ENCODE measurements around the gene LSM3. TPM values are rescaled to one million over a fixed set of nuclear protein-coding genes. Genes with fewer than 3 reads are reported as not detected.

The LSM3 gene
- total and polyA plus RNA-seq, 9 of the 15 experiments (the other 6 are each of a cell fraction or from before 2014, with no cell fraction given) = 33.8 to 203 (median 61.2) TPM

GRCh38 chr3:14150491-14151230, 28.0 kb upstream of the LSM3 start:
- DNase-seq (ENCODE audit: extremely low read depth in 1 of 4, low spot score in 3 of 4) = no peak
- no peak for TF ChIP-seq ZNF561 (CRISPR knock-in tag; conservative IDR thresholded peaks at IDR 0.05)
- TF ChIP-seq CBFB (CRISPR knock-in tag; IDR thresholded peaks at IDR 0.05) = 0 out of 2 replicates have a peak, but pooled peaks have one; percentile 29
- BruUV-seq (replicated peaks) = no TSS peak
- Histone ChIP-seq H4K20me1 (replicated peaks; ENCODE audit: control insufficient read depth, insufficient read depth, low read length) (no peaks in the 10 kb centered on the region; the same call in 1 of the 2 replicates), H3K9ac (ENCODE audit: insufficient read depth in 1 of 2, low read depth in 2 of 2, low read length in 2 of 2) (peak overlapping the region in 1 of 2 experiments; percentile 19; a peak in 1 of 4 replicates), H3K4me1 (replicated peaks in 1 of 2; ENCODE audit: control insufficient read depth in 2 of 2, insufficient read depth in 2 of 2, low read length in 2 of 2) (peaks cover 0 to 1% of the 10 kb centered on the region in 2 experiments; a peak in 1 of 5 replicates), H3K9me3 (replicated peaks; ENCODE audit: control insufficient read depth, insufficient read depth, low read depth, low read length) (no peaks in the 10 kb centered on the region), H3K4me2 (ENCODE audit: insufficient read depth, low read length) (no peak overlapping the region), H3K36me3 (ENCODE audit: control insufficient read depth, insufficient read depth, low read length) (peaks cover 76% of the 10 kb centered on the region), H3K27ac (ENCODE audit: extremely low read depth, low read depth, low read length) (no peak overlapping the region), H2AFZ (ENCODE audit: low read depth, low read length) (no peak overlapping the region), H3K79me2 (ENCODE audit: control insufficient read depth, insufficient read depth, low read length) (no peaks in the 10 kb centered on the region), H3K9me1 (ENCODE audit: control insufficient read depth, insufficient read depth, low read length) (no peaks in the 10 kb centered on the region), H3K4me3 (no peak overlapping the region), H3K27me3 (ENCODE audit: control insufficient read depth in 2 of 2, insufficient read depth in 2 of 2, low read length in 2 of 2) (no peaks in the 10 kb centered on the region)
- 89% methylated on average over 9 of the region's 9 CpGs for WGBS (ENCODE audit: insufficient coverage, low coverage, missing lambda C conversion rate)
- FAIRE-seq = no peak
- in situ Hi-C loops (cut with MboI) (no loop called here), intact Hi-C loops (cut with micrococcal nuclease) (no loop called here)
- POLR2A ChIA-PET = interaction anchor here (0.6 to 3.1 kb wide), 4 partner anchors 12 to 612 kb away, joined by 3 to 11 read pairs (median 3); partner anchors contain the start of genes LSM3 and XPC
- no peak for ATAC-seq
- CTCF ChIA-PET (ENCODE audit: low intra/inter-chr PET ratio) = no interaction called here

GRCh38 chr3:14151471-14152083, 27.0 kb upstream of the LSM3 start:
- ATAC-seq (no peak), DNase-seq (ENCODE audit: extremely low read depth in 1 of 4, low spot score in 3 of 4) (no peak), FAIRE-seq (no peak)
- in situ Hi-C loops (cut with MboI) (no loop called here), intact Hi-C loops (cut with micrococcal nuclease) (no loop called here)
- no peaks in the 10 kb centered on the region; a peak in 1 of 5 replicates for H3K4me1 ChIP-seq (replicated peaks in 1 of 2; ENCODE audit: control insufficient read depth in 2 of 2, insufficient read depth in 2 of 2, low read length in 2 of 2)
- BruUV-seq (replicated peaks) = no TSS peak
- POLR2A ChIA-PET = interaction anchor here (0.7 to 3.6 kb wide), 3 partner anchors 7 to 28 kb away, joined by 3 to 18 read pairs (median 11); partner anchors contain the start of genes LSM3 and XPC
- no peaks in the 10 kb centered on the region for H3K9me1 ChIP-seq (ENCODE audit: control insufficient read depth, insufficient read depth, low read length)
- no peak overlapping the region for H3K27ac ChIP-seq (ENCODE audit: extremely low read depth, low read depth, low read length)
- H3K9ac ChIP-seq (ENCODE audit: insufficient read depth in 1 of 2, low read depth in 2 of 2, low read length in 2 of 2) = peak overlapping the region in 1 of 2 experiments; percentile 18; a peak in 1 of 4 replicates
- no peak overlapping the region for H2AFZ ChIP-seq (ENCODE audit: low read depth, low read length)
- no peaks in the 10 kb centered on the region for H3K27me3 ChIP-seq (ENCODE audit: control insufficient read depth in 2 of 2, insufficient read depth in 2 of 2, low read length in 2 of 2)
- WGBS (ENCODE audit: insufficient coverage, low coverage, missing lambda C conversion rate) = 83% methylated on average over 11 of the region's 12 CpGs
- no peaks in the 10 kb centered on the region; the same call in 1 of the 2 replicates for H4K20me1 ChIP-seq (replicated peaks; ENCODE audit: control insufficient read depth, insufficient read depth, low read length)
- H3K4me2 ChIP-seq (ENCODE audit: insufficient read depth, low read length) = no peak overlapping the region
- CTCF ChIA-PET (ENCODE audit: low intra/inter-chr PET ratio) = no interaction called here
- peak; percentile 70 for TF ChIP-seq RBM25 (IDR thresholded peaks at IDR 0.05; ENCODE audit: low read depth, low read length, severe bottlenecking)
- TF ChIP-seq BCOR (IDR thresholded peaks at IDR 0.05) = peak; percentile 55; the same call in 1 of the 2 replicates
- no peak for TF ChIP-seq CBX1 (IDR thresholded peaks at IDR 0.05; ENCODE audit: low read depth)
- no peaks in the 10 kb centered on the region for H3K9me3 ChIP-seq (replicated peaks; ENCODE audit: control insufficient read depth, insufficient read depth, low read depth, low read length)
- H3K4me3 ChIP-seq = no peak overlapping the region
- H3K36me3 ChIP-seq (ENCODE audit: control insufficient read depth, insufficient read depth, low read length) = peaks cover 74% of the 10 kb centered on the region
- no peaks in the 10 kb centered on the region for H3K79me2 ChIP-seq (ENCODE audit: control insufficient read depth, insufficient read depth, low read length)

Measured in K562 (cell line).